ENCODE data around the gene PTPRK.

DNA sequence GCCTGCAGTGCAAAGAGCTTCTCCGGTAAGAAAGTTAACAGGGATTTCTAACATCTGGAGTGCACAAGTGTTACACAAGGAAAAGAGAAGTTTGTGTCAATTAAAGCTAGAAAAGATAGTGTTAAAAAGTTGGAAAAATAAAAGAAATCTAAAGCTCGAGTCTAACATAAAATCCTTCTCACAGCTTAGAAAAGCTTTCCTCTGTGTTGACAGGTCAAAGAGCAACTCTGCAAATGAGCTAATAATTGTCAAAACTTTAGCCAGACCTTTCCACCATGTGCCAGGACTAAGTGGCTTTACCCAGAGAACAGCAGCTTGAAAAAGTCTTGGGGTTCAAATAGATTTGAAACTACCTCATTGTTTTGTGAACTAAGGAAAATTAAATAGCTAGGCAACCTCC, 14.8 kb downstream of the PTPRK start:
- TF ChIP-seq, protein P1, sequence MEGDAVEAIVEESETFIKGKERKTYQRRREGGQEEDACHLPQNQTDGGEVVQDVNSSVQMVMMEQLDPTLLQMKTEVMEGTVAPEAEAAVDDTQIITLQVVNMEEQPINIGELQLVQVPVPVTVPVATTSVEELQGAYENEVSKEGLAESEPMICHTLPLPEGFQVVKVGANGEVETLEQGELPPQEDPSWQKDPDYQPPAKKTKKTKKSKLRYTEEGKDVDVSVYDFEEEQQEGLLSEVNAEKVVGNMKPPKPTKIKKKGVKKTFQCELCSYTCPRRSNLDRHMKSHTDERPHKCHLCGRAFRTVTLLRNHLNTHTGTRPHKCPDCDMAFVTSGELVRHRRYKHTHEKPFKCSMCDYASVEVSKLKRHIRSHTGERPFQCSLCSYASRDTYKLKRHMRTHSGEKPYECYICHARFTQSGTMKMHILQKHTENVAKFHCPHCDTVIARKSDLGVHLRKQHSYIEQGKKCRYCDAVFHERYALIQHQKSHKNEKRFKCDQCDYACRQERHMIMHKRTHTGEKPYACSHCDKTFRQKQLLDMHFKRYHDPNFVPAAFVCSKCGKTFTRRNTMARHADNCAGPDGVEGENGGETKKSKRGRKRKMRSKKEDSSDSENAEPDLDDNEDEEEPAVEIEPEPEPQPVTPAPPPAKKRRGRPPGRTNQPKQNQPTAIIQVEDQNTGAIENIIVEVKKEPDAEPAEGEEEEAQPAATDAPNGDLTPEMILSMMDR (IDR thresholded peaks at IDR 0.05): no peak
- TF ChIP-seq POLR2A (IDR thresholded peaks at IDR 0.05): no peak
